ENCODE results near the gene URGCP.

- TF ChIP-seq POLR2A (IDR thresholded peaks at IDR 0.05) (no peak), CTCF (IDR thresholded peaks at IDR 0.05 in 4 of 5, conservative IDR thresholded peaks at IDR 0.05 in 1 of 5) (no peak)
Measured at GRCh38 chr7:43933902-43934560, 27.6 kb upstream of the URGCP start.

All from gastrocnemius medialis (tissue), 4 donors.